Measurements from ENCODE around the gene KYAT1. TPM values are rescaled to one million over a fixed set of nuclear protein-coding genes. Genes with fewer than 3 reads are reported as not detected.

Gene KYAT1
- total RNA-seq, 2 experiments from 2014 or later: 14.8 to 18.5 TPM

DNA sequence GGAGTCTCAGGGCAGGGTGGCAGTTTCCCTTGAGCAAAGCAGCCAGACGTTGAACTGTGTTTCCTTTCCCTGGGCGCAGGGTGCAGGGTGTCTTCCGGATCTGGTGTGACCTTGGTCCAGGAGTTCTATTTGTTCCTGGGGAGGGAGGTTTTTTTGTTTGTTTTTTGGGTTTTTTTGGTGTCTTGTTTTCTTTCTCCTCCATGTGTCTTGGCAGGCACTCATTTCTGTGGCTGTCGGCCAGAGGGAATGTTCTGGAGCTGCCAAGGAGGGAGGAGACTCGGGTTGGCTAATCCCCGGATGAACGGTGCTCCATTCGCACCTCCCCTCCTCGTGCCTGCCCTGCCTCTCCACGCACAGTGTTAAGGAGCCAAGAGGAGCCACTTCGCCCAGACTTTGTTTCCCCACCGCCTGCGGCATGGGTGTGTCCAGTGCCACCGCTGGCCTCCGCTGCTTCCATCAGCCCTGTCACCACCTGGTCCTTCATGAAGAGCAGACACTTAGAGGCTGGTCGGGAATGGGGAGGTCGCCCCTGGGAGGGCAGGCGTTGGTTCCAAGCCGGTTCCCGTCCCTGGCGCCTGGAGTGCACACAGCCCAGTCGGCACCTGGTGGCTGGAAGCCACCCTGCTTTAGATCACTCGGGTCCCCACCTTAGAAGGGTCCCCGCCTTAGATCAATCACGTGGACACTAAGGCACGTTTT lies 35.5 kb upstream of the KYAT1 start:
- no peak for ATAC-seq
- peaks cover 26% of the 10 kb centered on the region for H3K36me3 Mint-ChIP-seq (ENCODE audit: low read depth)
- intact Hi-C loops (cut with DNase I, micrococcal nuclease): no loop called here
- H3K9me3 Mint-ChIP-seq (ENCODE audit: low read depth): no peaks in the 10 kb centered on the region
- H3K4me3 Mint-ChIP-seq: no peak overlapping the region
- peaks cover 28% of the 10 kb centered on the region for H3K4me1 Mint-ChIP-seq
- H3K27me3 Mint-ChIP-seq: no peaks in the 10 kb centered on the region
- no peak for DNase-seq
- ChIA-PET POLR2A (no interaction called here), CTCF (no interaction called here)
- no peak overlapping the region for H3K27ac Mint-ChIP-seq

GRCh38 chr9:128916745-128917144 lies 35.0 kb upstream of the KYAT1 start:
- intact Hi-C loops (cut with DNase I, micrococcal nuclease): no loop called here
- Mint-ChIP-seq H3K27ac (no peak overlapping the region), H3K36me3 (ENCODE audit: low read depth) (peaks cover 30% of the 10 kb centered on the region), H3K27me3 (no peaks in the 10 kb centered on the region), H3K4me3 (no peak overlapping the region), H3K9me3 (ENCODE audit: low read depth) (no peaks in the 10 kb centered on the region), H3K4me1 (peaks cover 31% of the 10 kb centered on the region)
- ATAC-seq (no peak), DNase-seq (no peak)
- ChIA-PET CTCF (interaction anchor here (1.2 kb wide), 1 partner anchor 345 kb away, joined by 3 read pairs; no protein-coding TSS in a partner anchor), POLR2A (no interaction called here)

- no peaks in the 10 kb centered on the region for H3K27me3 Mint-ChIP-seq
- POLR2A ChIA-PET: interaction anchor here (0.5 kb wide), 1 partner anchor 22 kb away, joined by 5 read pairs; no protein-coding TSS in a partner anchor
- no peak for DNase-seq
- ATAC-seq: no peak
- peaks cover 36% of the 10 kb centered on the region for H3K4me1 Mint-ChIP-seq
- no peak overlapping the region for H3K4me3 Mint-ChIP-seq
- no peaks in the 10 kb centered on the region for H3K9me3 Mint-ChIP-seq (ENCODE audit: low read depth)
- no peak overlapping the region for H3K27ac Mint-ChIP-seq
- intact Hi-C loops (cut with DNase I, micrococcal nuclease): no loop called here
- peaks cover 30% of the 10 kb centered on the region for H3K36me3 Mint-ChIP-seq (ENCODE audit: low read depth)
- CTCF ChIA-PET: interaction anchor here (0.6 to 1.8 kb wide), 4 partner anchors 12 to 519 kb away, joined by 3 to 8 read pairs (median 5); no protein-coding TSS in a partner anchor
Observed at GRCh38 chr9:128916204-128916603, 34.5 kb upstream of the KYAT1 start.

GRCh38 chr9:128913995-128914772 lies 32.4 kb upstream of the KYAT1 start:
- ATAC-seq (peak; percentile 66), DNase-seq (peak; percentile 44)
- H3K4me1 Mint-ChIP-seq: peaks cover 46% of the 10 kb centered on the region
- H3K36me3 Mint-ChIP-seq (ENCODE audit: low read depth): peaks cover 35% of the 10 kb centered on the region
- no peak overlapping the region for H3K4me3 Mint-ChIP-seq
- H3K9me3 Mint-ChIP-seq (ENCODE audit: low read depth): no peaks in the 10 kb centered on the region
- intact Hi-C loops (cut with DNase I, micrococcal nuclease): no loop called here
- ChIA-PET POLR2A (no interaction called here), CTCF (interaction anchor here (1.8 kb wide), 1 partner anchor 14 kb away, joined by 8 read pairs; no protein-coding TSS in a partner anchor)
- no peaks in the 10 kb centered on the region for H3K27me3 Mint-ChIP-seq
- H3K27ac Mint-ChIP-seq: peak overlapping the region; percentile 19

DNA sequence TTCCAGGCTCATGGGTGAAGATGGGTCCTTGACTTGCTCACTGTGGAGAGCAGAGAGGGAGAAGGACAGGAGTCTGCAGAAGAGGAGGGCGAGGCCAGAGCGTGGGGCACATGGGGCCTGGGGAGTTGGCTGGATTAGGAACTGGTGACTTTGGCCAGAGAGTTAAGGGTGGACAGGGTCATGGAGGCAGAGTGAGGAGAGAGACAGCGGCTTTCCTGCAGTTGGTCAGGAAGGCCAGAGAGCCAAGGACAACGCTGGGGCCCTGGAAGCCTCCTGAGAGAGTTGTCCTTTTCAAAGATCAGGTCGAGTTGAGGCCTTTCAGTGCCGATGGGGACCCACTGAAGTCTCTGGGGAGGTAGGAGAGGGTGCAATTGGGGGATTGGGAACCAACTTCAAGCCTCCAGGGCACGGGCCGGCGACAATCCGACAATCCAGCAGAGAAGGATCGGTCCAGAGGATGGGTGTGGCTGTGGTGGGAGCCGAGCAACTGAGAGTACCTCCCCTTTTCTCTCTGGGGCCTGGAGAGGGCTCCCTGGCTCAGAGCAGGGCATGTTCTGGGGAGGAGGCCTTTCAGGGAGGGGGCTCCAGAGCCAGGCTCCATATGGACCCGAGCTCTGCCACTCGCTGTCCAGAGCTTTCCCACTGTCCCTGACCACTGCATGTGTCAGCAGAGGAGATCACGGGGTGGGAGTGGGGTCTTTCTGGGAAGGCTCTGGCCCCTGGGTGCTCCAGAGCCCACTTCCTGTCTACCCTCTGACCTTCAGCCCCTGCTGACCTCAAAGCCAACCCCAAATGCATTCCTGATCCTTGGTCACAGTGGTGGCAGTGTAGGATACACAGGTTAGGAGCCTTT lies 31.5 kb upstream of the KYAT1 start:
- ChIA-PET POLR2A (no interaction called here), CTCF (interaction anchor here (0.9 kb wide), 1 partner anchor 12 kb away, joined by 3 read pairs; no protein-coding TSS in a partner anchor)
- no peak overlapping the region for H3K4me3 Mint-ChIP-seq
- peaks cover 47% of the 10 kb centered on the region for H3K4me1 Mint-ChIP-seq
- H3K27me3 Mint-ChIP-seq: no peaks in the 10 kb centered on the region
- intact Hi-C loops (cut with DNase I, micrococcal nuclease): no loop called here
- ATAC-seq: no peak
- H3K9me3 Mint-ChIP-seq (ENCODE audit: low read depth): no peaks in the 10 kb centered on the region
- no peak for DNase-seq
- peak overlapping the region; percentile 80 for H3K27ac Mint-ChIP-seq
- H3K36me3 Mint-ChIP-seq (ENCODE audit: low read depth): peaks cover 43% of the 10 kb centered on the region

- H3K4me3 Mint-ChIP-seq: no peak overlapping the region
- DNase-seq (peak; percentile 54), ATAC-seq (peak; percentile 66)
- H3K27me3 Mint-ChIP-seq: no peaks in the 10 kb centered on the region
- CTCF ChIA-PET: interaction anchor here (0.9 kb wide), 1 partner anchor 13 kb away, joined by 3 read pairs; no protein-coding TSS in a partner anchor
- H3K36me3 Mint-ChIP-seq (ENCODE audit: low read depth): peaks cover 45% of the 10 kb centered on the region
- intact Hi-C loops (cut with DNase I, micrococcal nuclease): no loop called here
- H3K27ac Mint-ChIP-seq: peak overlapping the region; percentile 80
- H3K9me3 Mint-ChIP-seq (ENCODE audit: low read depth): no peaks in the 10 kb centered on the region
- POLR2A ChIA-PET: interaction anchor here (0.6 kb wide), 2 partner anchors 22 to 56 kb away, joined by 3 read pairs; no protein-coding TSS in a partner anchor
- H3K4me1 Mint-ChIP-seq: peaks cover 47% of the 10 kb centered on the region
Observed at GRCh38 chr9:128912270-128912853, 30.6 kb upstream of the KYAT1 start.

- ChIA-PET POLR2A (no interaction called here), CTCF (no interaction called here)
- no peak overlapping the region for H3K4me3 Mint-ChIP-seq
- DNase-seq: no peak
- H3K27ac Mint-ChIP-seq: no peak overlapping the region
- no peaks in the 10 kb centered on the region for H3K9me3 Mint-ChIP-seq (ENCODE audit: low read depth)
- H3K27me3 Mint-ChIP-seq: no peaks in the 10 kb centered on the region
- intact Hi-C loops (cut with DNase I, micrococcal nuclease): no loop called here
- peaks cover 48% of the 10 kb centered on the region for H3K4me1 Mint-ChIP-seq
- no peak for ATAC-seq
- peaks cover 40% of the 10 kb centered on the region for H3K36me3 Mint-ChIP-seq (ENCODE audit: low read depth)
Observed at GRCh38 chr9:128911529-128912035, 29.8 kb upstream of the KYAT1 start.

DNA sequence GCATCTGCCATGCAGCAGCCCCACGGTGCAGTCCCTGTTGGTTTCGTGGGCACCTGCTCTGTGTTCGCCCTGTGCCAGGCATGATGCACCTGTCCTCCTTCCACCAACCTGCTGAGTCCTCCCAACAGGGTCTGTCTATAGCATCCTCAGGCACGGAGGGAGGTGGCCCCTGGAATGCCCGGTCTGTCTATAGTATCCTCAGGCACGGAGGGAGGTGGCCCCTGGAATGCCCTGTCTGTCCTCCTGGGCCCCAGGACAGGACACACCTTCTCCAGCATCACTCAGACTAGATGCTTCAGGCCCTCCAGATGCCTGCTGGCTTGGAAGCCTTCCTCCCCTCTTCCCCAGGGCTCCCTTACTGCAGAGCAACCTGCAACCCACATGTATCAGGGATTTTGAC lies 29.2 kb upstream of the KYAT1 start:
- intact Hi-C loops (cut with DNase I, micrococcal nuclease): no loop called here
- DNase-seq: no peak
- Mint-ChIP-seq H3K4me3 (no peak overlapping the region), H3K27ac (no peak overlapping the region), H3K4me1 (peaks cover 49% of the 10 kb centered on the region), H3K9me3 (ENCODE audit: low read depth) (no peaks in the 10 kb centered on the region), H3K27me3 (no peaks in the 10 kb centered on the region), H3K36me3 (ENCODE audit: low read depth) (peaks cover 39% of the 10 kb centered on the region)
- no peak for ATAC-seq
- ChIA-PET CTCF (no interaction called here), POLR2A (interaction anchor here (1.1 kb wide), 1 partner anchor 37 kb away, joined by 3 read pairs; no protein-coding TSS in a partner anchor)

DNA sequence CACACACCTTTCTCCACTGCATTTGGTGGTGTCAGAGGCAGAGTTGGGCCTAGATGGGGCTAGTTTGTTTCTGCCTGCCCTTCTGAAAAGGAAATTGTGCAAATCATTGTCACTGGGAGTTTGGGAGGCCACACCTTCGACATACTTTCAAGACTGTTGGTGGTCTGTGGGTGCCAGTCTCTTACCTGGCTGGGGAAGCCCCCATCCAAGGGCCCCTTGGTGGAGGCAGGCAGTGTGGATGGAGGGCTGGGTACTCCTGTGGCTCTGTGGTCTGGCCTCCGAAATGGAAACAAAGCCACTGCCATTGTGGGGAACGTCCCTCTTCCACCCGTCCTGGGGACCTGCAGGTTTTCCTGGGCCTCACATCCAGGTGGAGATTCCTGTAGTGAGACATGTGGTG lies 28.1 kb upstream of the KYAT1 start:
- Mint-ChIP-seq H3K36me3 (ENCODE audit: low read depth) (peaks cover 36% of the 10 kb centered on the region), H3K4me3 (no peak overlapping the region), H3K9me3 (ENCODE audit: low read depth) (no peaks in the 10 kb centered on the region), H3K27ac (no peak overlapping the region), H3K4me1 (peaks cover 53% of the 10 kb centered on the region), H3K27me3 (no peaks in the 10 kb centered on the region)
- ATAC-seq (no peak), DNase-seq (no peak)
- intact Hi-C loops (cut with DNase I, micrococcal nuclease): no loop called here
- ChIA-PET POLR2A (interaction anchor here (1.1 kb wide), 1 partner anchor 36 kb away, joined by 3 read pairs; no protein-coding TSS in a partner anchor), CTCF (no interaction called here)

DNA sequence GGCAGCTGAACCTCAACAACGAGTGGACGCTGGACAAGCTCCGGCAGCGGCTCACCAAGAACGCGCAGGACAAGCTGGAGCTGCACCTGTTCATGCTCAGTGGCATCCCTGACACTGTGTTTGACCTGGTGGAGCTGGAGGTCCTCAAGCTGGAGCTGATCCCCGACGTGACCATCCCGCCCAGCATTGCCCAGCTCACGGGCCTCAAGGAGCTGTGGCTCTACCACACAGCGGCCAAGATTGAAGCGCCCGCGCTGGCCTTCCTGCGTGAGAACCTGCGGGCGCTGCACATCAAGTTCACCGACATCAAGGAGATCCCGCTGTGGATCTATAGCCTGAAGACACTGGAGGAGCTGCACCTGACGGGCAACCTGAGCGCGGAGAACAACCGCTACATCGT lies 26.6 kb upstream of the KYAT1 start:
- intact Hi-C loops (cut with DNase I, micrococcal nuclease): no loop called here
- POLR2A ChIA-PET: interaction anchor here (0.6 kb wide), 1 partner anchor 8 kb away, joined by 3 read pairs; no protein-coding TSS in a partner anchor
- H3K36me3 Mint-ChIP-seq (ENCODE audit: low read depth): peaks cover 33% of the 10 kb centered on the region

More for the DNA sequence above, 26.6 kb upstream of the KYAT1 start:
- DNase-seq (no peak), ATAC-seq (no peak)
- no peak overlapping the region for H3K4me3 Mint-ChIP-seq
- H3K27ac Mint-ChIP-seq: no peak overlapping the region
- H3K4me1 Mint-ChIP-seq: peaks cover 51% of the 10 kb centered on the region
- no peaks in the 10 kb centered on the region for H3K9me3 Mint-ChIP-seq (ENCODE audit: low read depth)
- CTCF ChIA-PET: interaction anchor here (0.8 kb wide), 1 partner anchor 30 kb away, joined by 4 read pairs; no protein-coding TSS in a partner anchor
- no peaks in the 10 kb centered on the region for H3K27me3 Mint-ChIP-seq
